ENCODE results near the gene WDR36.

The WDR36 gene

GRCh38 chr5:111092062-111092853, at the start of gene WDR36:
TSS of gene WDR36 (plus strand) at chr5:111092348. CDS start at chr5:111092457, 109 bp downstream.
- peak; percentile 87 for TF ChIP-seq TAF1 (IDR thresholded peaks at IDR 0.05; ENCODE audit: low read depth)
- TF ChIP-seq USF1 (IDR thresholded peaks at IDR 0.05): peak; percentile 74
- TF ChIP-seq CEBPB (IDR thresholded peaks at IDR 0.05): no peak
- TF ChIP-seq YY1 (IDR thresholded peaks at IDR 0.05; ENCODE audit: low read depth): peak; percentile 73; the same call in 1 of the 2 replicates
- no peak for TF ChIP-seq RAD21 (IDR thresholded peaks at IDR 0.05; ENCODE audit: low read depth)
- no peak for TF ChIP-seq REST (IDR thresholded peaks at IDR 0.05; ENCODE audit: low read depth)
- no peak; the same call in 1 of the 2 replicates for TF ChIP-seq TEAD4 (IDR thresholded peaks at IDR 0.05)
- no peak for TF ChIP-seq FOXM1 (IDR thresholded peaks at IDR 0.05; ENCODE audit: borderline replicate concordance, low read depth)
- peak; percentile 82 for TF ChIP-seq TCF12 (IDR thresholded peaks at IDR 0.05; ENCODE audit: low read depth)
- no peak for TF ChIP-seq ZBTB7A (IDR thresholded peaks at IDR 0.05; ENCODE audit: low read depth)
- TF ChIP-seq MAX (IDR thresholded peaks at IDR 0.05): peak; percentile 100
- TF ChIP-seq CREB1 (IDR thresholded peaks at IDR 0.05; ENCODE audit: low read depth): peak; percentile 56; the same call in 1 of the 2 replicates
- peak; percentile 50; the same call in 1 of the 2 replicates for TF ChIP-seq NFIC (IDR thresholded peaks at IDR 0.05)
- TF ChIP-seq EGR1 (IDR thresholded peaks at IDR 0.05): no peak
- peak; percentile 66; the same call in 1 of the 2 replicates for TF ChIP-seq EP300 (IDR thresholded peaks at IDR 0.05; ENCODE audit: borderline replicate concordance)

- TF ChIP-seq USF1 (IDR thresholded peaks at IDR 0.05): no peak
- no peak for TF ChIP-seq EP300 (IDR thresholded peaks at IDR 0.05; ENCODE audit: borderline replicate concordance)
- no peak for TF ChIP-seq MAX (IDR thresholded peaks at IDR 0.05)
- no peak for TF ChIP-seq EGR1 (IDR thresholded peaks at IDR 0.05)
- no peak for TF ChIP-seq TEAD4 (IDR thresholded peaks at IDR 0.05)
- no peak for TF ChIP-seq FOXM1 (IDR thresholded peaks at IDR 0.05; ENCODE audit: borderline replicate concordance, low read depth)
- no peak for TF ChIP-seq ZBTB7A (IDR thresholded peaks at IDR 0.05; ENCODE audit: low read depth)
- TF ChIP-seq CREB1 (IDR thresholded peaks at IDR 0.05; ENCODE audit: low read depth): no peak
- TF ChIP-seq REST (IDR thresholded peaks at IDR 0.05; ENCODE audit: low read depth): no peak
- no peak for TF ChIP-seq CEBPB (IDR thresholded peaks at IDR 0.05)
- no peak for TF ChIP-seq RAD21 (IDR thresholded peaks at IDR 0.05; ENCODE audit: low read depth)
- no peak for TF ChIP-seq TAF1 (IDR thresholded peaks at IDR 0.05; ENCODE audit: low read depth)
- TF ChIP-seq NFIC (IDR thresholded peaks at IDR 0.05): no peak
Observed at GRCh38 chr5:111043712-111044506, 48.2 kb upstream of the WDR36 start.

GRCh38 chr5:111058064-111058463, 34.1 kb upstream of the WDR36 start:
- TF ChIP-seq USF1 (IDR thresholded peaks at IDR 0.05): no peak
- TF ChIP-seq YY1 (IDR thresholded peaks at IDR 0.05; ENCODE audit: low read depth): no peak
- no peak for TF ChIP-seq RAD21 (IDR thresholded peaks at IDR 0.05; ENCODE audit: low read depth)
- no peak for TF ChIP-seq NFIC (IDR thresholded peaks at IDR 0.05)
- no peak for TF ChIP-seq ZBTB7A (IDR thresholded peaks at IDR 0.05; ENCODE audit: low read depth)
- no peak for TF ChIP-seq TAF1 (IDR thresholded peaks at IDR 0.05; ENCODE audit: low read depth)
- no peak for TF ChIP-seq REST (IDR thresholded peaks at IDR 0.05; ENCODE audit: low read depth)
- no peak for TF ChIP-seq CEBPB (IDR thresholded peaks at IDR 0.05)
- no peak for TF ChIP-seq TCF12 (IDR thresholded peaks at IDR 0.05; ENCODE audit: low read depth)
- TF ChIP-seq EGR1 (IDR thresholded peaks at IDR 0.05): no peak
- no peak for TF ChIP-seq TEAD4 (IDR thresholded peaks at IDR 0.05)
- TF ChIP-seq CREB1 (IDR thresholded peaks at IDR 0.05; ENCODE audit: low read depth): no peak
- no peak for TF ChIP-seq EP300 (IDR thresholded peaks at IDR 0.05; ENCODE audit: borderline replicate concordance)
- no peak for TF ChIP-seq FOXM1 (IDR thresholded peaks at IDR 0.05; ENCODE audit: borderline replicate concordance, low read depth)
- no peak for TF ChIP-seq MAX (IDR thresholded peaks at IDR 0.05)

All from Ishikawa (cell line).